A673 (cell line): ENCODE measurements around the gene GSE1.

Experiments
- CTCF ChIP-seq: fragments of 300-800, 200-600 bp; sonication (generic); conservative IDR thresholded peaks from 2 replicates; pipeline ENCODE4 v1.5.1; 2017; ENCODE audit warnings: low read depth, mild to moderate bottlenecking, antibody characterized with exemption, low read length, moderate library complexity, mixed read lengths
- EZH2 ChIP-seq: fragments of 200-600 bp; sonication (generic); IDR thresholded peaks from 2 replicates; pipeline ENCODE4 v1.6.1; 2017; ENCODE audit warnings: borderline replicate concordance, low read depth, mild to moderate bottlenecking, mixed read lengths, antibody characterized with exemption, low read length; ENCODE audit not compliant: poor library complexity, severe bottlenecking

DNA sequence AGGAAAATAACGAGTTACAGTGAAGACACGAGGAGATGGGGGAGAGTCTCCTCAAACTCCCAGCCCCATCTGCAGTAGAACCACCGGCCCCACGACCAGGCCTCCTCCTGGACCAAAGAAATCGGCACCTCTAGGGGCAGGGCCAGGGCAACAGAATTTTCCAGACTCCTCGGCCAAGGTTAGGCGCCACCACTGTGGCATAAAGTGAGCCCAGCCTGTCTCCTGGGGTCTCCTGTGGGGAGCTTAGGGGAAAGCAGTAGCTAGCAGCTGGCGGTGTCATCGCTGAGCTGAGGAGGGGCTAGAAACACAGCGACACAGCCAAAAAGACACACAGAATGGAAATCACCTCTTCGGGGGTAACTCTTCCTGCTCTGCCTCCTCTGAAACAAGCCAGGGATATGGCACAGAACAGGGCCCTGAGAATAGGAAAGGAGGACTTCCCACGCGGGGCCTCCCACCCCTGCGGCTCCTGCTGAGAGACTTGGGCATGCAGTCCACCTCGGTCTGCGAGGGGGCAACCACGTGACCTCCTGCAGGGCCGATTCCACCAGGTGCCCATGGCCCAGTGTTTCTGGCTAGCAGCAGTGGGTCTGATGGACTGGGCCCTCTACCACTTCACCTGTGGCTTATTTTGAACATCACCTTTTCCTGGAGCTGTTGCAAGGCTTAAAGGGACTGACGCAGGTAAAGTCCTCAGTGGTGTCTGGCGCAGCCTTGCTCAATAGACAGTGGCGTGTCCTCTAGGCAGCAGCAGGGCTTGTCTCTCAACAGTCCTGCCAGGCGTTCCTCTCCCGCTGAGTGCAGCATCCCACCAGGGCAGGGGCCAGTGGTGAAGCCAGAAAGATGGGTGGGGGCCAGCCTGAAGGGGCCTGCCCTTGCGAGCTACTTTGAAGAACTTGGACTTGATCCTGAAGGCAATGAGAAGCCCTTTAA is 82.3 kb downstream of the GSE1 start:
- no peak for TF ChIP-seq EZH2
- TF ChIP-seq CTCF: no peak
